Tibial nerve (tissue), 4 donors: ENCODE data around the gene PXDC1. TPM values are rescaled to one million over a fixed set of nuclear protein-coding genes. Genes with fewer than 3 reads are reported as not detected.
A peak's percentile ranks its signal among the peaks of the same experiment; 100 is the strongest.
"Not testable (repeated sequence)": the region's sequence is repeated elsewhere in the genome, so short reads cannot be mapped to it uniquely, and the experiment has no call there.

ENCODE experiments used
- DNase-seq, 2 donors: peaks; one replicate each; pipeline ENCODE4 v3.0.0-alpha.2; 2019; ENCODE audit warnings: low spot score in 2 of 2
- H3K27ac ChIP-seq, 4 donors: fragments of 200-600 bp; sonication (generic) in 3 of 4; one replicate each; pipeline ENCODE4 v1.5.1; 2017 to 2019; ENCODE audit warnings: mild to moderate bottlenecking in 1 of 4
- H3K27me3 ChIP-seq, 2 donors: fragments of 200-600 bp; sonication (generic) in 1 of 2; one replicate each; pipeline versions ENCODE4 v1.5.1 to v1.6.0; 2017 to 2019
- H3K36me3 ChIP-seq, 3 donors: fragments of 200-600 bp; sonication (generic); one replicate each; pipeline ENCODE4 v1.5.1; 2018 to 2019
- H3K4me1 ChIP-seq, 4 donors: fragments of 200-600 bp; sonication (generic) in 3 of 4; one replicate each; pipeline ENCODE4 v1.5.1; 2017 to 2019
- H3K4me3 ChIP-seq, 4 donors: fragments of 200-600 bp; sonication (generic) in 3 of 4; one replicate each; pipeline ENCODE4 v1.5.1; 2017 to 2019; ENCODE audit warnings: mild to moderate bottlenecking in 1 of 4, moderate library complexity in 1 of 4
- H3K9me3 ChIP-seq, 4 donors: fragments of 200-600 bp; sonication (generic) in 3 of 4; one replicate each; pipeline ENCODE4 v1.5.1; 2017 to 2019
- CTCF ChIP-seq, 5 experiments: fragments of 200-600 bp in 3 of 5; fragments of 450-650 bp in 2 of 5; sonication (generic) in 3 of 5; IDR thresholded peaks; one replicate each; pipeline ENCODE4 v1.5.1; 2016 to 2019; ENCODE audit warnings: antibody characterized with exemption in 5 of 5, mild to moderate bottlenecking in 3 of 5, moderate library complexity in 2 of 5
- EP300 ChIP-seq, 2 donors: sonication (generic); formaldehyde crosslinking; IDR thresholded peaks; one replicate each; pipeline ENCODE4 v1.6.1; 2017; ENCODE audit warnings: antibody characterized with exemption in 2 of 2, mild to moderate bottlenecking in 1 of 2
- POLR2A ChIP-seq, 2 donors: fragments of 450-650 bp; IDR thresholded peaks; one replicate each; pipeline ENCODE4 v1.6.1; 2017; ENCODE audit warnings: antibody characterized with exemption in 2 of 2, mild to moderate bottlenecking in 2 of 2, moderate library complexity in 2 of 2
- WGBS, 2 donors: methylation state at CpG; one replicate each; pipeline ENCODE4 v1.1.5; 2018; 5-methylcytosine and 5-hydroxymethylcytosine counted together
- total RNA-seq, 4 donors: library from RNA; depleted of rRNA; stranded (reverse); fragments of >200 nt; gene quantifications; one replicate each; pipeline ENCODE4 v1.1.0, GENCODE V29; 2016

The PXDC1 gene
- total RNA-seq, 4 donors from 2014 or later, result 93.6 to 174 (median 113) TPM

GRCh38 chr6:3773678-3774298 is 22.3 kb upstream of the PXDC1 start:
- peak in 1 of 2 donors; percentile 83 for DNase-seq
- H3K9me3 ChIP-seq, result peaks cover 0 to 4% (median 0%) of the 10 kb centered on the region in 4 donors
- TF ChIP-seq POLR2A (IDR thresholded peaks at IDR 0.05) (no peak), EP300 (IDR thresholded peaks at IDR 0.05) (peak in 1 of 2 donors; percentile 15)
- no peak overlapping the region for H3K27ac ChIP-seq
- no peaks in the 10 kb centered on the region for H3K36me3 ChIP-seq
- 59 to 62% methylated on average over 7 of the region's 7 CpGs for WGBS, 2 donors
- H3K27me3 ChIP-seq, result no peaks in the 10 kb centered on the region
- peaks cover 0 to 8% (median 0%) of the 10 kb centered on the region in 4 donors for H3K4me1 ChIP-seq
- H3K4me3 ChIP-seq, result no peak overlapping the region

GRCh38 chr6:3772127-3772999 is 20.9 kb upstream of the PXDC1 start:
- 93% methylated on average over 12 of the region's 12 CpGs for WGBS, 2 donors
- not testable (repeated sequence) for H3K27ac ChIP-seq, H3K27me3 ChIP-seq, H3K36me3 ChIP-seq, DNase-seq, H3K9me3 ChIP-seq, H3K4me3 ChIP-seq, H3K4me1 ChIP-seq

GRCh38 chr6:3771407-3772011 is 20.0 kb upstream of the PXDC1 start:
- DNase-seq, result no peak
- Histone ChIP-seq H3K36me3 (no peaks in the 10 kb centered on the region), H3K9me3 (peaks cover 0 to 4% (median 0%) of the 10 kb centered on the region in 4 donors), H3K4me3 (no peak overlapping the region), H3K27ac (no peak overlapping the region), H3K27me3 (no peaks in the 10 kb centered on the region), H3K4me1 (peaks cover 0 to 12% (median 0%) of the 10 kb centered on the region in 4 donors)
- WGBS, 2 donors, result 83 to 92% methylated on average over 28 to 39 of the region's 57 CpGs
- TF ChIP-seq POLR2A (IDR thresholded peaks at IDR 0.05), result no peak

DNA sequence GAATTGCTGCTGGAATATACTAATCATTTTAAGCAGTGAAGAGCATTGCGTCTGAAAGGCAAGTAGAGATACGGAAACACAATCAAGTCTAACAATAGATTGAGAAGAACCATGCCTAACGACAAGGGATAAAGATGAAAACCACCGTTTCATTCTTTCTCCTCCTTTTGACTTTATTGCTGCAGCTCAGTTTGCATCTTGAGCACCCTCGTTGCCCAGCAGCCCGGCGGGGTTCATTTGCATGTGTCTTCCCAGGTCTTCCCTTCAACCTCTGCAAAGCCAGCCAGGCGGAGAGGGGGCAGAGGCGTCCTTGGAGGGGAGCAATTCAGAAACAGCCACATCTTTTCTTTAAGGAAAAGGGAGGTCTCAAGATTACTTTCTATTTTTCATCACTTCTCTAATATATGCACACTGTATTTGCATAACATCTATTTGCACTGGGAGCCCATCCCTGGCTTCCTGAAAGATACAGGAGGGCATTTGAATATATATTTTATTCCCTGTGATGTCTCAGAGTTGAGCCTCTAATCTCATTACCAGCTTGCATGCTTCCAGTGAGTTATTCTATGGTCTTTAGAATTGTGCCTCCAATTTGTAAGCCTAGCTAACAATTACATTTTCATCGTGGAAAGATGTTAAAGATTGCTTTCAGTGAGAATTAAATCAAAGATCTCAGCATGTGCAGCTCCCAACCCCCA is 18.7 kb upstream of the PXDC1 start:
- Histone ChIP-seq H3K4me1 (peaks cover 0 to 18% (median 0%) of the 10 kb centered on the region in 4 donors), H3K9me3 (peaks cover 0 to 4% (median 0%) of the 10 kb centered on the region in 4 donors), H3K27ac (no peak overlapping the region), H3K4me3 (no peak overlapping the region), H3K36me3 (no peaks in the 10 kb centered on the region), H3K27me3 (no peaks in the 10 kb centered on the region)
- TF ChIP-seq EP300 (IDR thresholded peaks at IDR 0.05), result no peak
- TF ChIP-seq CTCF (IDR thresholded peaks at IDR 0.05), result no peak
- no peak for DNase-seq
- WGBS, 2 donors, result 59% methylated on average over 10 of the region's 10 CpGs

DNA sequence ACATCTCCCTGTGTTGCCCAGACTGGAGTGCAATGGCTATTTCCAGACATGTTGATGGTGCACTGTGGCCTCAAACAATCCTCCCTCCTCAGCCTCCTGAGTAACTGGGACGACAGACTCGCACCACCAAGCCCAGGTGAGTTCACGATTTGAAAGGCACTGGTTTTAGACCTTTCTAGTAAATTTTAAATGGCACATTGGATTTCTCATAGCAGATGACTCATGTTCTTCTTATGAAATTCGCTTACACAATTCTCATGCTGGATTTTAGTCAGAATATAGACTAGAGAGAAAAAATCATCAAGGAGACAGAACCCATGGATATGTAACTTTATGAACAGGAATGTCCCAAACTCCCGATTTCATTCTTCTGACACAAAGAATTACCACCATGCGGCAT is 18.1 kb upstream of the PXDC1 start:
- WGBS, 2 donors, result 91 to 92% methylated on average over 6 of the region's 6 CpGs
- peaks cover 0 to 4% (median 0%) of the 10 kb centered on the region in 4 donors for H3K9me3 ChIP-seq
- H3K27me3 ChIP-seq, result no peaks in the 10 kb centered on the region
- no peak for DNase-seq
- H3K36me3 ChIP-seq, result no peaks in the 10 kb centered on the region
- no peak overlapping the region for H3K27ac ChIP-seq
- TF ChIP-seq EP300 (IDR thresholded peaks at IDR 0.05) (no peak), POLR2A (IDR thresholded peaks at IDR 0.05) (no peak), CTCF (IDR thresholded peaks at IDR 0.05) (no peak)
- H3K4me3 ChIP-seq, result no peak overlapping the region
- peaks cover 0 to 18% (median 0%) of the 10 kb centered on the region in 4 donors for H3K4me1 ChIP-seq

- H3K27me3 ChIP-seq, result no peaks in the 10 kb centered on the region
- no peaks in the 10 kb centered on the region for H3K36me3 ChIP-seq
- H3K9me3 ChIP-seq, result peaks cover 0 to 4% (median 0%) of the 10 kb centered on the region in 4 donors
- no peak overlapping the region for H3K4me3 ChIP-seq
- 90% methylated on average over 2 of the region's 2 CpGs for WGBS, 2 donors
- TF ChIP-seq CTCF (IDR thresholded peaks at IDR 0.05) (no peak), POLR2A (IDR thresholded peaks at IDR 0.05) (no peak), EP300 (IDR thresholded peaks at IDR 0.05) (no peak)
- H3K27ac ChIP-seq, result no peak overlapping the region
- no peak for DNase-seq
- H3K4me1 ChIP-seq, result peaks cover 0 to 12% (median 0%) of the 10 kb centered on the region in 4 donors
These were observed 17.0 kb upstream of the PXDC1 start for GRCh38 chr6:3768502-3768901.

- not testable (repeated sequence) for H3K4me3 ChIP-seq, H3K9me3 ChIP-seq, H3K27me3 ChIP-seq, DNase-seq, H3K36me3 ChIP-seq, H3K27ac ChIP-seq
- WGBS, 2 donors, result 92% methylated on average over 6 of the region's 6 CpGs
- H3K4me1 ChIP-seq, result peaks cover 0 to 10% (median 0%) of the 10 kb centered on the region in 4 donors
These were observed 16.0 kb upstream of the PXDC1 start for GRCh38 chr6:3767483-3767882.
